Right lobe of liver (tissue), 4 donors: ENCODE measurements around the gene ITPR1.

Experiments
- POLR2A ChIP-seq: fragments of 450-650 bp; IDR thresholded peaks from one replicate; pipeline ENCODE4 v1.6.1; 2017; ENCODE audit warnings: antibody characterized with exemption, mild to moderate bottlenecking
- TF ChIP-seq, protein P1 (sequence below), 4 donors: fragments of 200-600 bp in 3 of 4; fragments of 450-650 bp in 1 of 4; IDR thresholded peaks; one replicate each; pipeline versions ENCODE4 v1.5.1 to v1.8.0; 2016 to 2022; ENCODE audit warnings: antibody characterized with exemption in 4 of 4, mild to moderate bottlenecking in 2 of 4
- donor health status: DM: no; HTN: no; CAD: no.
- donor health status: DM: no; HTN: no; CAD: no.
- donor health status: DM: no; HTN: yes; CAD: no.

DNA sequence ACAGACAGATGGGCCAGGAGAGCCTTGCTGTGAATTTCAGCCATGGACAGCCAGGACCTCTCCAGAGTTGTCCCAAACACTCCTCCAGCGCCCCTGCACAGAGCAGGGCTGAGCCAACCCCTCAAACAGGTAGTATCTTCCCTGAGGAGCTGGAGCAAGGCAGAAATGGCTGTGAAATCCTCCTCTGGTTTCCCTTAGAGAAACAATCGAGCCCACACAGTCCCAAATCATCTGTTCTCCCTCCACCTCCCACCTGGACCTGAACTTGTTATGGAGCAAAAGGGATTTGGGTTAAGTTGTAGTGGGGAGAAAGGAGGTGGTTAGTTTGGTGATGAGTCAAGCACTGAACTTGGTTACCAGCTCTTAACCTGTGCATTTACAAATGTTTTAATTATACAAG lies 280.4 kb downstream of the ITPR1 start:
- no peak for TF ChIP-seq POLR2A
- TF ChIP-seq, protein P1, sequence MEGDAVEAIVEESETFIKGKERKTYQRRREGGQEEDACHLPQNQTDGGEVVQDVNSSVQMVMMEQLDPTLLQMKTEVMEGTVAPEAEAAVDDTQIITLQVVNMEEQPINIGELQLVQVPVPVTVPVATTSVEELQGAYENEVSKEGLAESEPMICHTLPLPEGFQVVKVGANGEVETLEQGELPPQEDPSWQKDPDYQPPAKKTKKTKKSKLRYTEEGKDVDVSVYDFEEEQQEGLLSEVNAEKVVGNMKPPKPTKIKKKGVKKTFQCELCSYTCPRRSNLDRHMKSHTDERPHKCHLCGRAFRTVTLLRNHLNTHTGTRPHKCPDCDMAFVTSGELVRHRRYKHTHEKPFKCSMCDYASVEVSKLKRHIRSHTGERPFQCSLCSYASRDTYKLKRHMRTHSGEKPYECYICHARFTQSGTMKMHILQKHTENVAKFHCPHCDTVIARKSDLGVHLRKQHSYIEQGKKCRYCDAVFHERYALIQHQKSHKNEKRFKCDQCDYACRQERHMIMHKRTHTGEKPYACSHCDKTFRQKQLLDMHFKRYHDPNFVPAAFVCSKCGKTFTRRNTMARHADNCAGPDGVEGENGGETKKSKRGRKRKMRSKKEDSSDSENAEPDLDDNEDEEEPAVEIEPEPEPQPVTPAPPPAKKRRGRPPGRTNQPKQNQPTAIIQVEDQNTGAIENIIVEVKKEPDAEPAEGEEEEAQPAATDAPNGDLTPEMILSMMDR (IDR thresholded peaks at IDR 0.05) = no peak
